M059J (cell line): ENCODE results near the gene HOXC10. TPM values are rescaled to one million over a fixed set of nuclear protein-coding genes. Genes with fewer than 3 reads are reported as not detected.

Experiments used
- DNase-seq: peaks from one replicate; pipeline ENCODE4 v3.0.0-alpha.2; 2012; ENCODE audit warnings: low read depth
- total RNA-seq: library from RNA; depleted of rRNA; stranded (reverse); fragments of >200 nt; shearing (Covaris generic); gene quantifications from 2 replicates; pipeline ENCODE4 v1.2.3, GENCODE V29; 2014

Gene HOXC10
- total RNA-seq, 1 experiment from 2014 or later = 15.3 TPM

- DNase-seq = no peak
These were observed 18.7 kb downstream of the HOXC10 start for GRCh38 chr12:54003625-54004024.

GRCh38 chr12:54004063-54004840 lies 19.3 kb downstream of the HOXC10 start:
- DNase-seq = peak; percentile 30

- no peak for DNase-seq
These were observed 20.0 kb downstream of the HOXC10 start for GRCh38 chr12:54004841-54005530.

- no peak for DNase-seq
These were observed 20.5 kb downstream of the HOXC10 start for GRCh38 chr12:54005531-54005852.

- DNase-seq = peak; percentile 78
These were observed 21.1 kb downstream of the HOXC10 start for GRCh38 chr12:54005853-54006558.

- no peak for DNase-seq
These were observed 21.7 kb downstream of the HOXC10 start for GRCh38 chr12:54006559-54007220.

GRCh38 chr12:54007538-54008259 lies 22.8 kb downstream of the HOXC10 start:
- no peak for DNase-seq

GRCh38 chr12:54008260-54008552 lies 23.3 kb downstream of the HOXC10 start:
- DNase-seq = no peak

GRCh38 chr12:54009171-54010052 lies 24.5 kb downstream of the HOXC10 start:
- peak; percentile 43 for DNase-seq

GRCh38 chr12:54010053-54010971 lies 25.4 kb downstream of the HOXC10 start:
- DNase-seq = no peak

GRCh38 chr12:54010972-54011664 lies 26.2 kb downstream of the HOXC10 start:
- no peak for DNase-seq

GRCh38 chr12:54011665-54012532 lies 27.0 kb downstream of the HOXC10 start:
- no peak for DNase-seq

GRCh38 chr12:54012631-54013409 lies 27.9 kb downstream of the HOXC10 start:
- no peak for DNase-seq

- DNase-seq = no peak
These were observed 29.6 kb downstream of the HOXC10 start for GRCh38 chr12:54014377-54015017.

- no peak for DNase-seq
These were observed 30.3 kb downstream of the HOXC10 start for GRCh38 chr12:54015018-54015931.

- DNase-seq = no peak
These were observed 31.1 kb downstream of the HOXC10 start for GRCh38 chr12:54016051-54016450.
